H9 (cell line): ENCODE results near the gene SSTR5. TPM values are rescaled to one million over a fixed set of nuclear protein-coding genes. Genes with fewer than 3 reads are reported as not detected.

Experiments
- DNase-seq: peaks from one replicate; pipeline ENCODE4 v3.0.0-alpha.2; 2017
- H2AFZ ChIP-seq: one replicate; pipeline ENCODE4 v1.6.1; 2013; ENCODE audit warnings: mild to moderate bottlenecking, low read length, control low read depth, moderate library complexity
- H2AK5ac ChIP-seq: 2 replicates; pipeline ENCODE4 v1.6.1; 2013; ENCODE audit warnings: low read length, control low read depth, mixed read lengths; ENCODE audit not compliant: insufficient read length
- H2BK120ac ChIP-seq: one replicate; pipeline ENCODE4 v1.6.1; 2013; ENCODE audit warnings: low read depth, mild to moderate bottlenecking, low read length, control low read depth, inconsistent platforms; ENCODE audit not compliant: poor library complexity, severe bottlenecking
- H2BK12ac ChIP-seq: 2 replicates; pipeline ENCODE4 v1.6.1; 2013; ENCODE audit warnings: low read length, control low read depth, mixed read lengths, low read depth; ENCODE audit not compliant: insufficient read length
- H2BK15ac ChIP-seq: 2 replicates; pipeline ENCODE4 v1.6.1; 2013; ENCODE audit warnings: low read depth, low read length, control low read depth
- H2BK20ac ChIP-seq: one replicate; pipeline ENCODE4 v1.6.1; 2013; ENCODE audit warnings: low read depth, mild to moderate bottlenecking, low read length, control low read depth, inconsistent platforms; ENCODE audit not compliant: poor library complexity, severe bottlenecking
- H2BK5ac ChIP-seq: 2 replicates; pipeline ENCODE4 v1.6.1; 2013; ENCODE audit warnings: low read length, control low read depth, mixed read lengths; ENCODE audit not compliant: insufficient read length
- H3K14ac ChIP-seq: 2 replicates; pipeline ENCODE4 v1.6.1; 2013; ENCODE audit warnings: low read length, control low read depth; ENCODE audit not compliant: insufficient read depth
- H3K18ac ChIP-seq: 2 replicates; pipeline ENCODE4 v1.6.1; 2013; ENCODE audit warnings: low read depth, mild to moderate bottlenecking, mixed read lengths, low read length, control low read depth; ENCODE audit not compliant: insufficient read length
- H3K23ac ChIP-seq: 2 replicates; pipeline ENCODE4 v1.6.1; 2013; ENCODE audit warnings: low read length, control low read depth, mixed read lengths, low read depth; ENCODE audit not compliant: insufficient read length
- H3K23me2 ChIP-seq: 2 replicates; pipeline ENCODE4 v1.6.1; 2013; ENCODE audit warnings: low read depth, mild to moderate bottlenecking, mixed read lengths, low read length, control low read depth; ENCODE audit not compliant: insufficient read length, poor library complexity, severe bottlenecking
- H3K27ac ChIP-seq: 2 replicates; pipeline ENCODE4 v1.5.1; 2013; ENCODE audit warnings: low read length, control low read depth, mixed read lengths, low read depth; ENCODE audit not compliant: insufficient read length
- H3K27me3 ChIP-seq: 2 replicates; pipeline ENCODE4 v1.6.1; 2013; ENCODE audit warnings: low read length, control low read depth, inconsistent platforms; ENCODE audit not compliant: insufficient read depth
- H3K4ac ChIP-seq: 2 replicates; pipeline ENCODE4 v1.6.1; 2013; ENCODE audit warnings: low read depth, mild to moderate bottlenecking, control low read depth, inconsistent platforms, low read length, moderate library complexity
- H3K4me1 ChIP-seq: 2 replicates; pipeline ENCODE4 v1.6.1; 2013; ENCODE audit warnings: low read length, control low read depth, inconsistent platforms; ENCODE audit not compliant: insufficient read depth
- H3K4me2 ChIP-seq: 2 replicates; pipeline ENCODE4 v1.6.1; 2013; ENCODE audit warnings: low read length, control low read depth, mixed read lengths; ENCODE audit not compliant: insufficient read length, insufficient read depth
- H3K56ac ChIP-seq: 2 replicates; pipeline ENCODE4 v1.6.1; 2013; ENCODE audit warnings: low read depth, mild to moderate bottlenecking, mixed read lengths, low read length, control low read depth; ENCODE audit not compliant: insufficient read length
- H3K79me1 ChIP-seq: 2 replicates; pipeline ENCODE4 v1.6.1; 2013; ENCODE audit warnings: low read depth, mild to moderate bottlenecking, moderate library complexity, low read length, control low read depth, inconsistent platforms; ENCODE audit not compliant: insufficient read depth, poor library complexity, severe bottlenecking
- H3K79me2 ChIP-seq: 2 replicates; pipeline ENCODE4 v1.6.1; 2013; ENCODE audit warnings: low read length, control low read depth, inconsistent platforms; ENCODE audit not compliant: insufficient read depth
- H3K9ac ChIP-seq: 2 replicates; pipeline ENCODE4 v1.6.1; 2013; ENCODE audit warnings: low read length, control low read depth, mixed read lengths; ENCODE audit not compliant: insufficient read length; ENCODE audit errors: extremely low read depth
- H3K9me3 ChIP-seq: one replicate; pipeline ENCODE4 v1.6.1; 2013; ENCODE audit warnings: low read depth, low read length, inconsistent platforms; ENCODE audit not compliant: control insufficient read depth
- H3T11ph ChIP-seq: one replicate; pipeline ENCODE4 v1.6.1; 2013; ENCODE audit warnings: mild to moderate bottlenecking, low read length, control low read depth, inconsistent platforms
- H4K20me1 ChIP-seq: one replicate; pipeline ENCODE4 v1.6.1; 2013; ENCODE audit not compliant: control insufficient read depth, insufficient read length, insufficient read depth
- H4K5ac ChIP-seq: 2 replicates; pipeline ENCODE4 v1.6.1; 2013; ENCODE audit warnings: low read depth, mild to moderate bottlenecking, mixed read lengths, low read length, control low read depth; ENCODE audit not compliant: insufficient read length
- H4K8ac ChIP-seq: replicated peaks from 2 replicates; pipeline ENCODE4 v1.6.1; 2013; ENCODE audit warnings: low read length, control low read depth, mixed read lengths, low read depth; ENCODE audit not compliant: insufficient read length
- H4K91ac ChIP-seq: 2 replicates; pipeline ENCODE4 v1.6.1; 2013; ENCODE audit warnings: low read depth, mild to moderate bottlenecking, moderate library complexity, mixed read lengths, low read length, control low read depth; ENCODE audit not compliant: insufficient read length
- H3K27ac Mint-ChIP-seq, 3 experiments: 2 replicates in 2 of 3; 3 replicates in 1 of 3; pipeline ENCODE4 v1.8.0; 2020 to 2021; ENCODE audit warnings: mixed read lengths in 3 of 3, mild to moderate bottlenecking in 1 of 3, moderate library complexity in 1 of 3
- H3K27me3 Mint-ChIP-seq: 2 replicates; pipeline ENCODE4 v1.8.0; 2021; ENCODE audit warnings: low read depth, mild to moderate bottlenecking, moderate library complexity, mixed read lengths
- H3K36me3 Mint-ChIP-seq, 3 experiments: 2 replicates in 2 of 3; 3 replicates in 1 of 3; pipeline ENCODE4 v1.8.0; 2020 to 2021; ENCODE audit warnings: low read depth in 3 of 3, mixed read lengths in 3 of 3; ENCODE audit not compliant: insufficient read depth in 1 of 3
- H3K4me1 Mint-ChIP-seq, 2 experiments: 2 replicates each; pipeline ENCODE4 v1.8.0; 2020; ENCODE audit warnings: mixed read lengths in 2 of 2
- H3K4me3 Mint-ChIP-seq, 2 experiments: 2 replicates in 1 of 2; 3 replicates in 1 of 2; pipeline ENCODE4 v1.8.0; 2020 to 2021; ENCODE audit warnings: mild to moderate bottlenecking in 2 of 2, mixed read lengths in 2 of 2, moderate library complexity in 1 of 2
- H3K9me3 Mint-ChIP-seq, 2 experiments: 2 replicates in 1 of 2; 3 replicates in 1 of 2; pipeline ENCODE4 v1.8.0; 2020; ENCODE audit warnings: mild to moderate bottlenecking in 2 of 2, mixed read lengths in 2 of 2, moderate library complexity in 1 of 2
- CTCF ChIP-seq: fragments of 200-600 bp; sonication (generic); conservative IDR thresholded peaks from 3 replicates; pipeline ENCODE4 v1.8.0; 2021; ENCODE audit warnings: antibody characterized with exemption, mild to moderate bottlenecking
- WGBS: extraction: QIAGEN DNeasy Blood & Tissue Kit; methylation state at CpG from one replicate; pipeline ENCODE4 v1.1.7; 2013; ENCODE audit warnings: missing lambda C conversion rate, low lambda C conversion rate, mixed read lengths; ENCODE audit not compliant: insufficient read length; ENCODE audit errors: extremely low coverage; 5-methylcytosine and 5-hydroxymethylcytosine counted together
- total RNA-seq: library from RNA; stranded (reverse); gene quantifications from 2 replicates; pipeline ENCODE4 v1.2.1, GENCODE V29; 2021

The SSTR5 gene
- total RNA-seq, 1 experiment from 2014 or later: 0.22 TPM

- H4K5ac ChIP-seq: no peak overlapping the region
- no peaks in the 10 kb centered on the region for H3K79me1 ChIP-seq
- H3K18ac ChIP-seq: no peak overlapping the region
- no peak overlapping the region for H3K14ac ChIP-seq
- WGBS: no CpG with 5 or more reads among the region's 38 CpGs
- no peak overlapping the region for H2BK20ac ChIP-seq
- peaks cover 12 to 19% of the 10 kb centered on the region in 2 experiments for H3K9me3 Mint-ChIP-seq
- H3K4ac ChIP-seq: no peak overlapping the region
- H2BK12ac ChIP-seq: no peak overlapping the region
- no peak overlapping the region for H3K23ac ChIP-seq
- no peak overlapping the region for H3K4me3 Mint-ChIP-seq
- no peaks in the 10 kb centered on the region for H3K79me2 ChIP-seq
- no peak overlapping the region for H4K91ac ChIP-seq
- no peak overlapping the region for H3K27ac ChIP-seq
- H2BK120ac ChIP-seq: no peak overlapping the region
- no peak overlapping the region for H2AFZ ChIP-seq
- peaks cover 0 to 14% of the 10 kb centered on the region in 2 experiments; a peak in 2 of 4 replicates for H3K4me1 Mint-ChIP-seq
- no peak overlapping the region for H3K27ac Mint-ChIP-seq
- H3K9ac ChIP-seq: no peak overlapping the region
- H4K20me1 ChIP-seq: no peaks in the 10 kb centered on the region
- H3K36me3 Mint-ChIP-seq: peaks cover 0 to 14% (median 6%) of the 10 kb centered on the region in 3 experiments; a peak in 4 of 7 replicates
- no peaks in the 10 kb centered on the region for H3K4me1 ChIP-seq
- no peak overlapping the region for H3K4me2 ChIP-seq
- H3K9me3 ChIP-seq: peaks cover 2% of the 10 kb centered on the region
- no peak overlapping the region for H2AK5ac ChIP-seq
- no peak overlapping the region for H3K56ac ChIP-seq
- no peak overlapping the region for H2BK15ac ChIP-seq
- no peak for TF ChIP-seq CTCF
- no peak overlapping the region for H4K8ac ChIP-seq
- H2BK5ac ChIP-seq: no peak overlapping the region
- DNase-seq: no peak
- no peak overlapping the region for H3T11ph ChIP-seq
- no peaks in the 10 kb centered on the region for H3K23me2 ChIP-seq
- no peaks in the 10 kb centered on the region for H3K27me3 ChIP-seq
- peaks cover 12% of the 10 kb centered on the region for H3K27me3 Mint-ChIP-seq
Measured at GRCh38 chr16:1089822-1090619, 17.5 kb downstream of the SSTR5 start.
